ENCODE measurements around the gene RP9. TPM values are rescaled to one million over a fixed set of nuclear protein-coding genes. Genes with fewer than 3 reads are reported as not detected.

RP9 gene
- total RNA-seq, 2 experiments from 2014 or later, result 17.6 to 20.3 TPM

DNA sequence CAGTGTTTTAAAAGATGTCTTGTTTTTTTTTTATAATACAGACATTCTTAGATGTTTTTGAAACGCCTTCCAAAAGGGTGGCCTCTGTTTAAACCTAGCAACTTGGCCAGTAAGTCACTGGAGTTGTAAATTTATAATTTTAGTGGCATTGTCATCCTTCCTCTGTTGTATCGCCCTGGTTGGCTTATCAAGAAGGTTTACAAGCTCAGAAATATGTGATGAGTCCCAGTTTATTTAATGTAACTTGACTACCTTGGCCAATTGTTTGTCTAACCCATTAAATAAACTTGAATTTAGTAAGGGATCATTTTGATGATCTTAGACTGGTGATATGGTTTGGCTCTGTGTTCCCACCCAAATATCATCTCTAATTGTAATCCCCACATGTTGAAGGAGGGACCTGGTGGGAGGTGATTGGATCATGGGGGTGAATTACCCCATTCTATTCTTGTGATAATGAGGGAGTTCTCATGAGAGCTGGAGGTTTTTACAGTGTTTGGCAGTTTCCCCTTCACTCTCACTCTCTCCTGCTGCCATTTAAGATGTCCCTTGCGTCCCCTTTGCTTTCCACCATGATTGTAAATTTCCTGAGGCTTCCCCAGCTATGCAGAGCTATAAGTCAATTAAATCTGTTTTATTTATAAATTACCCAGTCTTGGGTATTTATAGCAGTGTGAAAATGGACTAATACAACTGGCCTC is 33.2 kb downstream of the RP9 start:
- no peaks in the 10 kb centered on the region for H3K36me3 Mint-ChIP-seq (ENCODE audit: low read depth)
- H3K4me1 Mint-ChIP-seq (ENCODE audit: low read depth), result peaks cover 15% of the 10 kb centered on the region
- no peak overlapping the region for H3K4me3 ChIP-seq (ENCODE audit: low read length)
- no peak overlapping the region for H3K27ac ChIP-seq (ENCODE audit: low read depth in 1 of 2, low read length in 2 of 2)
- intact Hi-C loops (cut with DNase I, micrococcal nuclease), result no loop called here
- no peak overlapping the region for H3K4me3 Mint-ChIP-seq
- TF ChIP-seq, protein P1, sequence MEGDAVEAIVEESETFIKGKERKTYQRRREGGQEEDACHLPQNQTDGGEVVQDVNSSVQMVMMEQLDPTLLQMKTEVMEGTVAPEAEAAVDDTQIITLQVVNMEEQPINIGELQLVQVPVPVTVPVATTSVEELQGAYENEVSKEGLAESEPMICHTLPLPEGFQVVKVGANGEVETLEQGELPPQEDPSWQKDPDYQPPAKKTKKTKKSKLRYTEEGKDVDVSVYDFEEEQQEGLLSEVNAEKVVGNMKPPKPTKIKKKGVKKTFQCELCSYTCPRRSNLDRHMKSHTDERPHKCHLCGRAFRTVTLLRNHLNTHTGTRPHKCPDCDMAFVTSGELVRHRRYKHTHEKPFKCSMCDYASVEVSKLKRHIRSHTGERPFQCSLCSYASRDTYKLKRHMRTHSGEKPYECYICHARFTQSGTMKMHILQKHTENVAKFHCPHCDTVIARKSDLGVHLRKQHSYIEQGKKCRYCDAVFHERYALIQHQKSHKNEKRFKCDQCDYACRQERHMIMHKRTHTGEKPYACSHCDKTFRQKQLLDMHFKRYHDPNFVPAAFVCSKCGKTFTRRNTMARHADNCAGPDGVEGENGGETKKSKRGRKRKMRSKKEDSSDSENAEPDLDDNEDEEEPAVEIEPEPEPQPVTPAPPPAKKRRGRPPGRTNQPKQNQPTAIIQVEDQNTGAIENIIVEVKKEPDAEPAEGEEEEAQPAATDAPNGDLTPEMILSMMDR (IDR thresholded peaks at IDR 0.05), result no peak
- POLR2A ChIA-PET, result no interaction called here
- H3K9me3 ChIP-seq (ENCODE audit: control insufficient read depth in 1 of 2, insufficient read depth in 1 of 2, low read length in 2 of 2), result no peaks in the 10 kb centered on the region
- CTCF ChIA-PET, result interaction anchor here (3.4 kb wide), 1 partner anchor 32 kb away, joined by 9 read pairs; the partner anchor contains the start of gene RP9
- no peak for DNase-seq
- no peaks in the 10 kb centered on the region for H3K36me3 ChIP-seq (ENCODE audit: insufficient read depth, low read length)
- no peaks in the 10 kb centered on the region for H3K9me3 Mint-ChIP-seq
- H3K4me1 ChIP-seq (ENCODE audit: insufficient read depth, low read length), result peaks cover 12% of the 10 kb centered on the region
- no peak overlapping the region for H3K27ac Mint-ChIP-seq
- ATAC-seq (ENCODE audit: poor library complexity), result no peak
- peaks cover 0 to 5% of the 10 kb centered on the region in 2 experiments for H3K27me3 ChIP-seq (ENCODE audit: control insufficient read depth in 1 of 2, insufficient read depth in 2 of 2, low read length in 2 of 2)
- peaks cover 23% of the 10 kb centered on the region for H3K27me3 Mint-ChIP-seq

DNA sequence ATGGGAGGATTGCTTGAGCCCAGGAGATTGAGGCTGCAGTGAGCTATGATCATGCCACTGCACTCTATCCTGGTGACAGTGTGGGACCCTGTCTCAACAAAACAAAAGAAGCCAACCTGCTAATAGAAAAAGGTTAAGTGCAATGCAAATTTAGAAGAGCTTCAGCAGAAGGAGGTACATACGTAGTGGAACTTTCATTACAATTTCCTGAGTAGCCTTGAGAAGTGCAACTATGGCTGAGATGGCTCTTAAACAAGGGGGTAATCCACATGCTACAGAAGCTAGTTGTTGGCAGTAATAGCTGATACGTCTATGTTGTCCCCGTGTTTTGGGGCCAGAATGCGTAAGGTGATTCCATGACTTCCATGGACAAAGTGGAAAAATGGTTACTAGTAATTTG is 36.0 kb downstream of the RP9 start:
- H3K27ac ChIP-seq (ENCODE audit: low read depth in 1 of 2, low read length in 2 of 2), result no peak overlapping the region
- H3K27me3 ChIP-seq (ENCODE audit: control insufficient read depth in 1 of 2, insufficient read depth in 2 of 2, low read length in 2 of 2), result peaks cover 0 to 5% of the 10 kb centered on the region in 2 experiments
- no peak for ATAC-seq (ENCODE audit: poor library complexity)
- H3K4me1 Mint-ChIP-seq (ENCODE audit: low read depth), result peaks cover 15% of the 10 kb centered on the region
- H3K9me3 Mint-ChIP-seq, result peaks cover 4% of the 10 kb centered on the region
- H3K4me3 ChIP-seq (ENCODE audit: low read length), result no peak overlapping the region
- intact Hi-C loops (cut with DNase I, micrococcal nuclease), result no loop called here
- H3K9me3 ChIP-seq (ENCODE audit: control insufficient read depth in 1 of 2, insufficient read depth in 1 of 2, low read length in 2 of 2), result peaks cover 9 to 10% of the 10 kb centered on the region in 2 experiments
- TF ChIP-seq, protein P1 (IDR thresholded peaks at IDR 0.05), result no peak
- peaks cover 12% of the 10 kb centered on the region for H3K4me1 ChIP-seq (ENCODE audit: insufficient read depth, low read length)
- ChIA-PET CTCF (interaction anchor here (3.4 kb wide), 1 partner anchor 35 kb away, joined by 9 read pairs; the partner anchor contains the start of gene RP9), POLR2A (interaction anchor here (1.0 kb wide), 1 partner anchor 10 kb away, joined by 5 read pairs; the partner anchor contains the start of gene NT5C3A)
- no peak overlapping the region for H3K27ac Mint-ChIP-seq
- no peaks in the 10 kb centered on the region for H3K36me3 ChIP-seq (ENCODE audit: insufficient read depth, low read length)
- peaks cover 23% of the 10 kb centered on the region for H3K27me3 Mint-ChIP-seq
- no peak overlapping the region for H3K4me3 Mint-ChIP-seq
- DNase-seq, result no peak
- H3K36me3 Mint-ChIP-seq (ENCODE audit: low read depth), result no peaks in the 10 kb centered on the region

DNA sequence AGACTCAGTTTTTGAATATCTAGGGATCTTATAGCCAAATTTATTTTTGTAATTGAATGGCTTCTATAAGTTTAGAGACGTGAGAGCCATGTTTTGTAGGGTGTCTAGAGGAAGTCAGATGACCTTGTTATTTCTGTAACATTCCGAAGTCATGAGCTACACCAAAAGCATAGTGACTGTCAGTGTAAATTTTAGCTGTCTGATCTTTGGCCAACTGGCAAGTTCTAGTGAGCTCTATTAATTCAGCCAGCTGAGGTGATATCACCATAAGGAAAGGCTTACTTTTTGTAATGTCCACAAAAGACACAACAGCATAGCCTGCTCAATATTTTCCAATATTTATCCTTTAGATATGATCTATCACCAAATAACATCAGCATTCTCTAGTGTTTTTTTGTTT is 36.7 kb downstream of the RP9 start:
- no peaks in the 10 kb centered on the region for H3K36me3 Mint-ChIP-seq (ENCODE audit: low read depth)
- H3K4me1 Mint-ChIP-seq (ENCODE audit: low read depth), result peaks cover 11% of the 10 kb centered on the region
- ChIA-PET CTCF (interaction anchor here (3.4 kb wide), 1 partner anchor 35 kb away, joined by 9 read pairs; the partner anchor contains the start of gene RP9), POLR2A (no interaction called here)
- H3K27me3 Mint-ChIP-seq, result peaks cover 23% of the 10 kb centered on the region
- Histone ChIP-seq H3K4me3 (ENCODE audit: low read length) (no peak overlapping the region), H3K36me3 (ENCODE audit: insufficient read depth, low read length) (no peaks in the 10 kb centered on the region), H3K9me3 (ENCODE audit: control insufficient read depth in 1 of 2, insufficient read depth in 1 of 2, low read length in 2 of 2) (peaks cover 9 to 10% of the 10 kb centered on the region in 2 experiments), H3K4me1 (ENCODE audit: insufficient read depth, low read length) (peaks cover 9% of the 10 kb centered on the region), H3K27me3 (ENCODE audit: control insufficient read depth in 1 of 2, insufficient read depth in 2 of 2, low read length in 2 of 2) (peaks cover 0 to 5% of the 10 kb centered on the region in 2 experiments), H3K27ac (ENCODE audit: low read depth in 1 of 2, low read length in 2 of 2) (no peak overlapping the region)
- TF ChIP-seq, protein P1 (IDR thresholded peaks at IDR 0.05), result no peak
- peaks cover 4% of the 10 kb centered on the region for H3K9me3 Mint-ChIP-seq
- ATAC-seq (ENCODE audit: poor library complexity) (no peak), DNase-seq (no peak)
- no peak overlapping the region for H3K4me3 Mint-ChIP-seq
- H3K27ac Mint-ChIP-seq, result no peak overlapping the region
- intact Hi-C loops (cut with DNase I, micrococcal nuclease), result no loop called here
